GM12892 (cell line): Measurements from ENCODE around the gene GNA12.

ENCODE experiments used
- POLR2A ChIP-seq: IDR thresholded peaks from 2 replicates; pipeline ENCODE4 v1.6.1; 2011; ENCODE audit warnings: low read depth, low read length, control low read depth
- POLR2AphosphoS5 ChIP-seq: IDR thresholded peaks from 2 replicates; pipeline ENCODE4 v1.6.1; 2011; ENCODE audit warnings: low read depth, low read length, control low read depth
- TAF1 ChIP-seq: IDR thresholded peaks from 2 replicates; pipeline ENCODE4 v1.6.1; 2011; ENCODE audit warnings: low read depth, mild to moderate bottlenecking, control low read depth, low read length, borderline replicate concordance

DNA sequence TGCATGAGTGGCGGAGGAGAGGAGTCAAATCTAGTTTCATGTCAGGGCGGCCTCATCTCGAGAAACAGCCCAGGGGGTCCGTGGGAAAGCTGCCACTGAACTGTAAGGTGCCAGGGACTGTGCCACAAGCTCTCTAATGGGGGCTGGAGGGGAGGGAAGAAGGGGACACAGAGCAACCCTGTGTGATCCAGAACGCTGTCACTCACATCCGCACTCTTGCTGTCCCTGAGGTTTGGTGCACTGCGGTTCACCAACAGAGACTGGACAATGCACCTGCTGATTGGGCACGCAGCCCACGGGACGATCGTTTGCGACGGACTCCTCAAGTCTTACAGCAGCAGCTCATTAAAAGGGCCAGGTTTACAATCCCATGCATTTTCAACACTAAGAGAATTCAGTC, 108.4 kb downstream of the GNA12 start:
- TF ChIP-seq POLR2AphosphoS5: no peak
- TF ChIP-seq POLR2A: no peak
- TF ChIP-seq TAF1: no peak
